HG03095 (cell line): ENCODE data around the gene RBM8A.
A peak's percentile ranks its signal among the peaks of the same experiment; 100 is the strongest.

ENCODE experiments used
- ATAC-seq: cut with Tn5 transposase; IDR thresholded peaks from one replicate; pipeline ENCODE4 v1.9.1; 2021; ENCODE audit warnings: moderate library complexity; ENCODE audit not compliant: unreplicated experiment

Gene RBM8A

DNA sequence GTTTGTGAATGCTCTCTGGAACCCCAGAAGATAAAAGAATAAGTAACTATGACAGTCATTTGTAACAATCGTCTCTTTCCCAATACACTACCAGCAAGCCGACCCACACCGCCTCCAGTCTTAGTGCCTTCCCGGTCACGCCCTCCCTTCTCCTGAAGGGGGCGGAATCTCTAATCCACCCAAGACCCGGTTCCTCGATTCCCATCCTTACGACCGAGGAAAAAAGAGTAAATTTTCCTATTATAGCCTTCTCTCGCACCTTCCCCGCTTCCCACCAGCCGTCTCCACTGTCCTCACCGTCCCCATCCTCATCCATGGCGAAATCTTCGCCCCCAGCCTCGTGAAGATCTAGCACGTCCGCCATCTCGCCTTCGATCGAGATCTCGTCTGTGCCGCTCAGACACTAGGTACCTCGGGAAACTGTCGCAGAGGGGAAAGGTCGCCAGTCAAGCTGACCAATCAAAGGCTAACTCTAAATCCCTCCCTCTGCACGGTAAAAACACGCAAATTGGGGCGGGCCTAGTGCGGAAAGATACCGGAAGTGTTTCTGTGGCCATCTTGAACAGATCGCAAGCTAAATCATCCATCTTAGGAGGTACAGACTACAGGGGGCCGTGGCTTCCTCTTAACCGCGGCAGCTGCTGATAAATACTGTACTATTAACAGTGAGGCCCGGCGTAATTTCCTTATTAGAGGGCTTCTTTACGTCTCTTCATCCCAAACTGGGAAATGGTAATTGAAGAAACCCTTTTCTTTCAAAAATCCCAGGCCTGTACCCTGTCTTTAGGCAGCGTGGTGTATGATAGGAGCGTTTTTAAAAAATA lies at the start of gene RBM8A:
TSS of gene RBM8A (minus strand) at position 422 of the 824 bp plus-strand sequence. CDS start at position 364, 58 bp downstream.
- peak; percentile 90 for ATAC-seq

DNA sequence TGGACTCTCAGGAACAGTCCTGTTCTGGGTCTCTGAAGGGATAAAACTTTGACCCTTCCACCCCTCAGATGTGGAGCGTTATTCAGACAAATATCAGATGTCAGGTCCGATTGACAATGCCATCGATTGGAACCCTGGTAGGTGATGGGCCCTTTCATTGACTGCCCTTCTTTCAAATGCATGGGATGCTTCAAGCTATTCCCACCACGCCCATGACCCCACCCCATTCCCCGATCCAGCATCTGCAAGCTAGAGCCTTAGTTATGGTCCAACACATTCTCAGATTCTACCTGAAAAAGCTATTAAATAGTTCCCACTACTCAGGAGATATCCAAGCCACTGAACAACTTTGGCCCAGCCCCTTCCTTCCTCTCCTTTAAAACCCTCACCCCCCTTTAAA lies 49.7 kb upstream of the RBM8A start:
- no peak for ATAC-seq

- ATAC-seq = no peak
Measured at GRCh38 chr1:145975216-145975615, 47.9 kb upstream of the RBM8A start.

GRCh38 chr1:145974721-145975120 lies 47.4 kb upstream of the RBM8A start:
- no peak for ATAC-seq

DNA sequence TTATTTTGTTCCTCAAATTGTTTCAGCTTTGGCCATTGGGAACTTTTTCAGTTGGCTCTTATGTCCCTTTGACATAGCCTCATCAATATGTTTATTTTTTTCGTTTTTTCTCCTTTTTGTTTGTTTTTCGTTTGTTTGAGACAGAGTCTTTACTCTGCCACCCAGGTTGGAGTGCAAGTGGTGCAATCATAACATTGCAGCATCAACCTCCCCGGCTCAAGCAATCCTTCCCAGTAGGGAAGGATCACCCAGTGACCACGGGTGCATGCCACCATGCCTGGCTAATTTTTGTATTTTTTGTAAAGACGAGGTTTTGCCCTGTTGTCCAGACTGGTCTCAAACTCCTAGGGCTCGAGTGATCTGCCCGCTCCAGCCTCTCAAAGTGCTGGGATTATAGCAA lies 45.3 kb upstream of the RBM8A start:
- ATAC-seq = no peak

DNA sequence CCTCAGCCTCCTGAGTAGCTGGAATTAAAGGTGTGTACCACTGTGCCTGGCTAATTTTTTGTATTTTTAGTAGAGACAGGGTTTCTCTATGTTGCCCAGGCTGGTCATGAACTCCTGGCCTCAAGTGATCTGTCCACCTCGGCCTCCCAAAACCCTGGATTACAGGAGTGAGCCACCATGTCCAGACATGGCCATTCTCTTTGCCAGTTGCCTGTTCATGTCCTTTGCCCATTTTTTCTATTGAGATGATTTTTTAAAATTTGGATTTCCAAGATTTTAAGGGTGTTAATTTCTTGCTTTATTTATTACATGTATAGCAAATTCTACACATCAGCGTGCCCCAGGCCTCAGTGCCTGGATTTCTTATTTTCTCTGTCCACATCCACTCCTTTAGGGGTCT lies 40.0 kb upstream of the RBM8A start:
- ATAC-seq = no peak

DNA sequence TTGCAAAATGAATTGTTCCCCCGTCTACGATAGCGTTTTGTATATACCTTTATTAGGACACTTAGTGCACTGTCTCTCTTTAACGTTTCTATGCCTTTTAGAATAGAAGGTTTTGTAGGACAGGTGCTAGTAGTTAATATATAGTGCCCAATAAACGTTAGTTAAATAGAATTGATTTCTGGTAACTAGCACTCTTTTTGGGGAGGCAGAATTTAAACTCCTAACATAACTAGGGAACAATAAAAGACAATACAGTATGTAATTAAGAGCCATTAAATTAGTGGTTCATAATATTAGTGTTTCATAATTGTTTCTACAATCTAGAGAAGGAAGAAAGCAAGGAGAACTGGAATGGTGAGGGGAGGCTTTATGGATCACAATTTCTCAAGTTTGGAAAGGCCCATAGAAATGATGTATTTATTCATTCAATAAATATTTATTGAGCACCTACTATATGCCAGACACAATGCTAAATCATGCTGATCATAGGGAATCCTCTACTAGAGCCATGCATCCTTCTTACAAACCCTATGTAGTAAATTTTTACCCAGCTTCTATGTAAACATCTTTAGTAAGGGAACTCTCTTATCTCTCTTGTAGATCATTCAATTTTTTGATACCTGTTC lies 37.9 kb upstream of the RBM8A start:
- no peak for ATAC-seq

DNA sequence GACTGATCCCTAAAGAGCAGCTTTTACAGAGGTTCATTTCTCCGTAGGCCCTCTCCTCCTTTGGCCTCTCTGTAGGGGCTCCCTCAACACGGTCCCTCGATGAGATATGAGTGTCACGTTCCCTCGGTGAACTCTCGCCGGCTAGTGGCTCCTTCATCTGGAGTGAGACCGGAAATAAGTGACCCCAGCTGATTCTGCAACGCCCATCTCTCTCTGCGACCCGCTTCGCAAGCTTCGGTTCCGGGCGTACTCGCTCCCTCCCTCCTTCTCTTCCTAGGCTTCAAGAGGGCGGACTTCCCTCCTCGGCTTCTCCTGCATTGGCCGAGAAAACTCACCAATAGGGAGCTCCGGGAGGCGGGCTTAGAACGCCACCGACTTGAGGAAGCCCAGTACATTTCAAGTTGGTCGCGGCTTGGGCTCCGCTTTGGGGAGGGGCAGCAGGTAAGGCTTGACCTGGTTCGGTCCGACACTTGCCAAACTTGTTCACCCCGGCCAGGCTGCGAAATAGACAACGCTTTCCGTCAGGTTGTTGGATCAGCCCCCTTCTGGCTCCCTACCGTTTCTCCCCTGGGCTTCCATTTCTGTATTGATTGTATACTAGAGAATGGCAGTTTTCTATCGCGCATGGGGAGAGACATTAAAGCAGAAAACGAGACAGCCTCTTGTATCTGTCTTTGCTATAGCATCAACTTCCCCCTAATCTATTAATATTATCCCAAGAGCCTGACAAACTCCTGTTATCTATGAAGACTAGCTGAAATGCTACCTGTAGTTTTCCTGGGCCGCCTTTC lies 37.2 kb upstream of the RBM8A start, which contains the start of the genes ANKRD34A and POLR3GL:
TSS of gene ANKRD34A (minus strand) at position 248 of the 791 bp plus-strand sequence. CDS start 2,816 bp downstream, outside the sequence.
TSS of gene POLR3GL (plus strand) at position 363 of the 791 bp plus-strand sequence. CDS start 10,176 bp downstream, outside the sequence.
- ATAC-seq = peak; percentile 81

- ATAC-seq = no peak
Measured at GRCh38 chr1:145963265-145964019, 36.2 kb upstream of the RBM8A start.

DNA sequence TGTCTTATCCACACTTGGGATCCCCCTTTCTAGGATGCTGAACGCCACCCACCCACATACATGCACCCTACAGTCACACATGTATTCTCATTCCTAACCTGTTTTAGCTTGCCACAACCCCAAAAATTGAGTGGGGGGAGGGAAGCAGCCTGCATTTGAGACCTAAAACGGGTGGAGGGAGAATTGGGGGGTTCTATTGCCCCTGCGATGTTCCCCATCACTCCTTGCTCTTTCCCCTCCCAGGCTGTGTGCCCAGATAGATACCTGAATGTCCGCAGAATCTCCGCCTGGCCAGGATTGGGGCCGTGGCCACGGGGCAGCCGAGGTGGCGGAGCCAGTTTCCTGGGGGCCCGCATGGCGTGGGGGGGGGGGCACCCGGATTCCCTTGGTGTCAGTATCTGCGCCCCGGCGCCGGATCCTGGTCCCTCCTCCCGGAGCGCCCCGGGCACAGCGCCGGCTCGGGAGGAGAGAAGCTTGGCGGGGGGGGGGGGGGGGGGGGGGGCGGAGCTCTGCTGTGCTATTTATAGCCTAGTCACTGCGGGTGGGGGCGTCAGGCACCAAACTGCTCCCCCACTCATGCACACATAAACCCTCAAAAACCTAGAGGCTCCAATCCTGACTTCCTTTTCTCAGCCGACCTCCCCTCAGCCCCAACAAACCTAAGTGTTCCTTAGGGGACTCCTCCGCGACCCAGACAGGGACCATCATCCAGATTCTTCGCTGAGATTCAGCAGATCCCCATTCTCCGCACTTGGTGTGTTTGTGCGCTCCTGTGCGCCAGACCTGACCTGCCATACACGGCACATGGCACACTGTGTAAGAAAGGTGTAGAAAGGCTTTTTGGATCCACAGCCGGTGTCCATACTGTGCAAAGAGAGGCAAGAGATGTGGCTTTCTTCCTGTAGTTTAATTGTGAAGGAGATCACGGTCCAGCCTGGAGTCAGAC lies 35.1 kb upstream of the RBM8A start:
- no peak for ATAC-seq

DNA sequence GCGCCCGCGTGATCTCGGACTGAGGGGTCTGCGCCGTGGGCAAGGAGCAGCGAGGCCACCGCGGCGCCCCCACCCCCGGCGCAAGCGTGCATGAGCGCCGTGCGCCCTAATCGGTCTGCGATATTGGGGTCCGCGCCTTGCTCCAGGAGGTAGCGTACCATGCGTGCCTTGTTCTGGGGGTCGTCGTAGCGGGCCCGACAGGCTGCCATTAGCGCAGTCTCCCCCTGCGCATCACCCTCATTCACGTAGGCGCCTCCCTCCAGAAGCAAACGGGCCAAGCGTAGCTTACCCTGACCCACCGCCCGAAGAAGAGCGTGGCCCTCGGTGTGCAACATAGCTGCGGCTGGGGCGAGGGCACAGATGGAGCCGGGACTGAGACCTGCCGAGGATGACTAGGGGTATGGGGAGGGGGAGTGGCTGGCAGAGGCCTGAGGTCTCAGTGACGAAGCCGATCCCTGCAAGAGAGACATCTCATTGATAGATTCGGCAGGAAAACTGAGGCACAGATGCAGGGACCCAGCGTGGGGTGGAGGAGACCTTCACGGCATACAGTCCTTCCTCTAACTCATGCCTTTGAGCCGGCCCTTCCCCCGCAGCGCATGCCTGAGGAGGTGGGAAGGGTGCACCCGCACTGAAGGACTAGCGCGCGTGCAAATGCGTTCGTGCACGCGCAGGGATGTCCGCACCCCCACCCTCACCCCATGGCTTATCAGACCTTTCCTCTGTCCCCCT lies 34.3 kb upstream of the RBM8A start:
- ATAC-seq = no peak

DNA sequence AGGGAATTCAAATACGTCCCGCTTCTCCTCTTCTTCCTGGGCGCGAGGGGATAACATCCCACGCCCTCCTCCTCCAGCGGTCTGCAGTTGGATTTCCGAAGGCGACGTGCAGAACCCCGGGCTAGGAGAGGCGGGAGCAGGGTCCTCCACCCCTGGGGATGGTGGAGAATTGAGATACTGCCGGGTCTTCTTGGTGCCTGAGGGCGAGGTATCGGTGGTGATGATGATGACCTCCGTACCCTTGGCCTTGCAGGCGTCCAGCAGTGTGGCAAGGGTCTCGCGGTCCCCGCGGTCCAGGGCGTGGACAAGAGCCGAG lies 33.8 kb upstream of the RBM8A start:
- no peak for ATAC-seq

DNA sequence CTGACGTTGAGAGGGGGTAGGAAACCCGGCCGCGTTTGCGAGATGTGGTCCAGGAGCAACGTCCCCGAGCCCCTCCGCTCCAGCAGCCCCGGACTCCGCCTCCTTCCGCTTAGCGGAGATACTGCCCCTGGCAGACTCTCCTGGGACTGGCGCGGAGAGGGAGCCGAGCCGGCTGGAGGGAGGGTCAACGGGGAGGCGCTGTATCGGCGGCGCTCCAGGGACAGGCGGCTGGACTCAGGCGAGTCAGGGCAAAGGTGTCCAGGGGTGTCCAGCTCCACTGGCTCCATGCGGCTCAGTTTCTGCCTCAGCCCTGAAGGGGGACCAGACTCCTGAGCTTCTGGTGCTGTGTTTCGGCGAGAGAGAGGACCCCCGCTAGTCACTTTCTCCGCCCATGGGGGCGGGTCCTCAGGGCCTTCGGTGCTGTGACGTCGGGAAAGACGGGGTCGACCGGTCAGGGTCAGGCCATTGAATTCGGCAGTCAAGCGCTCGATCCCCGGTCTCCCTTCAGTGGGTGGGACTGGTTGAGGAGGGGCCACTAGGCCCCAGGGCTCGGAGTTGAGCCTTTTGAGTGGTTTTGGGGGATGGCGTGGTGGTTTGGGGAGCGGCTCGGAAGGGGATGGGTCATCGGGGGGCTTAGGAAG lies 33.3 kb upstream of the RBM8A start:
- ATAC-seq = no peak

DNA sequence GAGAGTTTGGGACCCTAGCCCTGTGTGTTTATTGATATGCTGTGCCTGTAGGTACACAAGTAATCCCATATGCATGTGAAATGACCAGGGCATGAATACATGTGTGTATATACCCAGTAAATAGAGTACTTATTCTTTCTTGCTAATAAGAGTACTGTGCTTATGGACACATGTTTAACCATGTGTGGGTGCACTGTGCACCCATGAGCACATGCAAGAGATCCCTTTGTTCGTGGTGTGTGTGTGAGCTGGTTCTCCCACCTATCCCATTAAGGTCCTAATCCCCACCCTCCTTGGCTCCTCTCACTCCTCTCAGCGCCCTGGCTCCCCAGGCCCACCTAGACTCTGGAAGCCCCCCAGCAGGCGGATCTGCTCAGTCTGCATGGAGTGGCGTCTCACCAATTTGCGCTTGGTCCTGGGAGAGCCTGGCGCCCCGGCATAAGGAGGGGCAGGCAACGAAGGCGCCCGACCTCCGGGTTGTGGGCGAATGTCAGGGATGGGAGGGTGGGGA lies 32.7 kb upstream of the RBM8A start:
- no peak for ATAC-seq

DNA sequence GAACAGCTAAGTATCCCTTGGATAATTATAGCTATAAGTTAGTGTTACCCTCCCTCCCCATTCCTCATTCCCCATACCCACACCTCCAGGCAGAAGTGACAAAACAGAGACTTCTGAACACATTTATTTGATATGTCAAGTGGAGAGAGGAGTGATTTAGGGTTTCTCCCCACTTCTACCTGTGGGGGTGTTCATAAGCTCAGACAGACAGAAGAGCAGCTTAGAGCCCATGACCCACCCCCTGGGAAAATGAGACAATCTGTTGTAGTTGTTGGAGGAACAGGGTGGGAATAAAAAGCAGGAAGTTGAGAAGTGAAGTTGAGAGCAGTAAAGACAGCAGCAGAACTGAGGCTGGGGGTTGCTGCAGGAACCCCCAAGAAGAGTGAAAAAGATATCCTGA lies 32.0 kb upstream of the RBM8A start:
- ATAC-seq = no peak

- no peak for ATAC-seq
Measured at GRCh38 chr1:145958734-145959133, 31.4 kb upstream of the RBM8A start.

DNA sequence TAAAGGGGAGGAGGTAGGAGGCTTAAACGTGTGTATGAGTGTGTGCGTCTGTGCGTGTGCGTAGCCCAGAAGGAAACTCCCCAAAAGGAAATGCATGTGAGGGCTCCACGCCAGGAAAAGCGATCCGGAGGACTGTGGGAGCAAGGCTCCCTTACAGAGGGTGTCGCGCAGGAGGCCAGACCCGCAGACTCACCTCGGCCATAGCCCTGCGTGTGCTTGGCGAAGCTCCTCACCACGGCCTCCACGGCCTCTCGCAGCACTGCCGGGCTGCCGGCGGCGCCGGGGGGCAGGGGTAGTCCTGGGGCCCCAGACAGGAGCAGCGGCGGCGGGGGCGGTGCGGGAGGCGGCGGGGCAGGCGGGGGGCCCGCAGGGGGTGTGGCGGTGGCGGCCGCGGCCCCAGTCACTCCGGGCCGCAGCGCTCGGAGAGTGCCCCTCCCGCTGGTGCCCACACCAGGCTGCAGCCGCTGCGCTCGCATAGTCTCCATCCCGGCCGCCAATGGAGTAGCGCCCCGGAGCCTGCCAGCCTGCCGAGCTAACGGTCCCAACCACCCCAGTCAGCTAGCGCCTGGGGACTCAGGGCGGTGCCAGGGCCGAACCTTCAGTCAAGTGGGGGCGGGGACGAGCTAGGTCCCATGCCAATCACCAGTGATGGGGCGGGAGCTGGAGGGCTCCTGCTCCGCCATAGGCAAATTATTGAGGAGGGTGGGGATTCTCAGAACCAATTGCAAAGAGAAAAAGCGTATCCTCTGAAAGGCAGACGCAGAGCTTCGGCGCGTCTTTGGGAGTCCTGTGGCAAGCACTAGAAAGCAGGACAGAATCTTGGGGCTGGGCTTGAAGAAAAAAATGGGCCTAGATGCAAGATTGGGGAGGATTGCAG lies 30.4 kb upstream of the RBM8A start, which contains the start of gene LIX1L:
TSS of gene LIX1L (minus strand) at position 575 of the 877 bp plus-strand sequence. CDS start at position 485, 90 bp downstream.
- ATAC-seq = peak; percentile 75
